GM21381 (cell line): ENCODE measurements around the gene NEO1.
"Not testable (repeated sequence)": the region's sequence is repeated elsewhere in the genome, so short reads cannot be mapped to it uniquely, and the experiment has no call there.

Experiments used
- ATAC-seq: cut with Tn5 transposase; IDR thresholded peaks from one replicate; pipeline ENCODE4 v1.9.1; 2021; ENCODE audit warnings: mild to moderate bottlenecking, moderate library complexity; ENCODE audit not compliant: unreplicated experiment

The NEO1 gene

DNA sequence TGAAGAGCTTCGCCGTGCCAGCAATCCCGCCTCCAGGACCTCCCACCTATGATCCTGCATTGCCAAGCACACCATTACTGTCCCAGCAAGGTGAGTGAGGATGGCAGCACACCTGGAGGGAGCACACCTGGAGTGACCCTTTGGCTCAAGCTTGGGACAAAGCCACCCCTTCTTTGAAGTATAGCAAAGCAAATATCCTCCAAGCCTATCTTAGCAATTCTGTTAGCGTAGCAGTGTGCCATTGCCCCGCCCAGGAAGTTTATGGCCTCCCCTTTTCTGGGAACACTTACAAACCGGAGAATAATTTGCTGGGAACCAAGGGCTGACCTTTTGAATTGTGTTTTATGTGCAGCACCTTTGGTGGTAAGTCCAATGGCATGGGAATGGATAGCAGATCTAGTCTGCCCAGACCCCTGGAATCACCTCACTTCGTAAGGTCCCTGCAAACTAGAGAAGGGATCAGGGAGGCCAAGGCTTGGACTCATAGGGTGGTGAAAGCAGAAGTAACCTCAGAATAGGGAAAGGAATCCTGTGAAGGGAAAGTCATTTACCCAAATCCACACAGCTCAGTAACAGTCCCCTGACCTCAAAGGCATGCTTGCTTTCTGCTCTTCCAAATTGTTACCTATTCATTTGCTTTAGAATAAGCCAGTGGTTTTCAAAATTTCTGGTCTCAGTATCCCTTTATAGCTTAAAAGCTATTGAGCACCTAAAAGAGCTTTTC lies 246.4 kb downstream of the NEO1 start:
- no peak for ATAC-seq

- not testable (repeated sequence) for ATAC-seq
Observed at GRCh38 chr15:73300286-73300685, 248.0 kb downstream of the NEO1 start.

DNA sequence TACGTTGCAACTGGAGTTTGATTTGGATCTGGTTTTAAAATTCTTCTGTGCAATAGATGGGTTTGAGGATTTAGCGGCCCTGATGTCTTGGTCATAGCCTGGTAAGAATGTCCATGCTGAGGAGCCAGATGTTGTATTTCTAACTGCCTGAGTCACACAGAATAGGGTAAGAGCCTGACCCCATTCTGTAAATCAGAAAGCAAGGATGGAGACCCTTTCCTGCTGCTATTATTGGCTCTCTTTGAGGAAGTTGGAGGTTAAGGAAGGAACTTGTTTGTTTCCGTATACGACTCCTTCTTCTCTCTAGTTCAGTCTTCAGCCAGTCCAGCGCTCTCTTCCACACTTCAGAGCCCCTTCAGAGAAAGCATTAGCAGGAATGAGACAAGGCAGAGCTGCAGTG lies 251.4 kb downstream of the NEO1 start:
- ATAC-seq: no peak

DNA sequence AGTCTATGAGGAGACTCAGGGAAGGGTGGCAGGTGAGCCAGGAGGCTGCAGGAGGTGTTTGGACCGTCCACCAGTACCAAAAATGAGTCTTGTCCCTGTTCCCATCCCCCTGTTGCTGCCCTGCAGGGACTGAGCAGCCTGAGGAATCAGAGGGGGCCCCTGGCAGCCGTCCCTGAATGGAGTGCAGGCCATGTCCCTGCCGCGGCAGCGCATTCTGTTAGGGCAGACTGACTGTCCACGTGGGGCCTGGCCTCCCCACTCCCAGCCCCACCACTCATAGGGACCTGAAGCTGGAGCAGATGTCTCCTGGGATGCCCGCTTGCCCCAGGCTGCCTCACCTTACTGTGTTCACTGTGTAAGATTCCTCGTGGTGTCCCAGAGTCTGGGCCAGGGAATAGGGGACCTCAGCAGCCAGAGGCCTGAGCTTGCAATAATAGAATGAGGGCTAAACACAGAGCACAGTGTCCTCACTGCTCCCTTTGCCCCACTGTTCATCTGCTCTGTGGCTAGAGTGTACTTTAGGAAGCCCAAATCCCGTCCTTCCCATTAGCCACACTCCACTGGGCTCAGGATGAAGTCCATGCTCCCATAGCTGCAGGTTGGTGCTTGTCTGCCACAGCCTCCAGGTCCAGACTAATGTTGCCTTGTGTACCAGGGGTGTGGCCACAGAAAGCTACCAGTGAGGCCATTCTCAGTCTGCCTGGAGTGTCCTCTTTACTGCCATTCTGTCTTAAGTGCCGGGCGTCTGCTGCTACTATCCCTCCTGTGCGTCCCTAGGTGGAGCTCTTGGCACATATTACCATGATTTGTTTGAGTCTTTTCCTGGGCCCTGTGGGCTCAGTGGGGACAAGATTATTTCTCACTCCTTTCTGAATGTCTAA lies 253.3 kb downstream of the NEO1 start:
- no peak for ATAC-seq

GRCh38 chr15:73308305-73308704 lies 256.0 kb downstream of the NEO1 start:
- no peak for ATAC-seq

- no peak for ATAC-seq
Observed at GRCh38 chr15:73313861-73314260, 261.6 kb downstream of the NEO1 start.

DNA sequence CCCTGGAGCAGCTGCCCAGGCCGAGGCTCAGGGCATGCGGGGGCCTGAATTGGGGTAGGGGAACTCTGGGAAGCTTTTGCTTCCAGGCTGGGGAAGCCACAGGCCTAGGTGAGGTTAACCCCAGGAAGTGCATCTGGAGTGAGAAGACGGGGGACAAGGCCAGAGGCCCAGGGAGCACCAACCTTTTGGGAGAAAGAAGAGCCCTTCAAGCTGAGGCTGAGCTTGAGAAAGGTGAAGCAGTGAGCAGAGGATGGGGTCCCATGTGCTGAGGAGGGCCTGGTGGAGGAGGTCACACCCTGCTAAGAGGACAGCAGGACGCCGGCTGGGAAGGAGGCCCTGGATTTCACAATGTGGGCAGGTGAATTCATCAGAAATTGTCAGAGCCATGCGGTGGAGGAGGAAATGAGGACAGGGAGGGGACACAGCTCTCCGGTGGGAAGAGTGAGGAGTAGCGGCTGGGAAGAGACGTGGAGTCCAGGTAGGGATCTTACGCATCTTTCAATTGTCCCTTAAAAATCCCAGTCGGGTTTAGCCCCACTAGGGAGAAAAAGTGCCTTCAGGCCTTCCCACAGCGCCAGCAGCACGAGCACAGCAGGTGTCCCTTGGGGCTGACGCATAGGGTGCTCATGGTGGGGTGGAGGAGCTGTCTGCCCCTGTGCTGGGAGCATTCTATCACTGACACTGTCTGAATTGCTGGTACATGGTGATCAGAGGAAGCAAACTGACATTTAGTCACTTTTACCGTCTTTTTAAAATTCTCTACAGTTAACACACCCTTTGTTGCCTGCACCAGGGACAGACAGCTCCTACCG lies 265.6 kb downstream of the NEO1 start:
- ATAC-seq: no peak

GRCh38 chr15:73318463-73319351 lies 266.4 kb downstream of the NEO1 start:
- ATAC-seq: no peak

- ATAC-seq: no peak
Observed at GRCh38 chr15:73319460-73320245, 267.4 kb downstream of the NEO1 start.

DNA sequence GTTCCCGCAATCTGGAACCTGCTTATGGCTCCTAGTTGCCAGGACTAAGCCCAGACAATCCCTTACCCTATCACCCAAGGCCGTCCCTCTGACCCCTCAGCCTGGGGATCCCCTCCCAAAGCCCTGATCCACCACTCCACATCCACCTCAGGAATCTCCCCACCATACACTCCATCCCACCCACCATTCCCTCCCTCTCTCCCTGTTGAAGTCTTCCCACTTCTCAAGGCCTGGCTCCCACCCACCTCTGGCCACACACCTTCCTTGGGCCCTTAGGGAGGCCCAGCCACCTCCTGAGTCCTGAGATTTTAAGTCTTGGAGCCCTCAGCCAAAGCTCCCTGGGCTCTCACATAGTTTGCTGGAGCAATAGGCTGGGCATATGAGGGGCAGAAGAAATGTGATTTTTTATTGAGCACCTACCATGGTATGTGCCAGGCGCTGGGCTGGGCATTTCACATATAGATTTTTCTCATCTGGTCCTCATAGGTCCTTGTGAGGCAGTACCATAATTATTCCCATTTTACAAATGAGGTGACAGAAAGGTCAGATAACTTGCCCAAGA lies 268.4 kb downstream of the NEO1 start:
- no peak for ATAC-seq

GRCh38 chr15:73321496-73322450 lies 269.5 kb downstream of the NEO1 start:
- ATAC-seq: no peak

DNA sequence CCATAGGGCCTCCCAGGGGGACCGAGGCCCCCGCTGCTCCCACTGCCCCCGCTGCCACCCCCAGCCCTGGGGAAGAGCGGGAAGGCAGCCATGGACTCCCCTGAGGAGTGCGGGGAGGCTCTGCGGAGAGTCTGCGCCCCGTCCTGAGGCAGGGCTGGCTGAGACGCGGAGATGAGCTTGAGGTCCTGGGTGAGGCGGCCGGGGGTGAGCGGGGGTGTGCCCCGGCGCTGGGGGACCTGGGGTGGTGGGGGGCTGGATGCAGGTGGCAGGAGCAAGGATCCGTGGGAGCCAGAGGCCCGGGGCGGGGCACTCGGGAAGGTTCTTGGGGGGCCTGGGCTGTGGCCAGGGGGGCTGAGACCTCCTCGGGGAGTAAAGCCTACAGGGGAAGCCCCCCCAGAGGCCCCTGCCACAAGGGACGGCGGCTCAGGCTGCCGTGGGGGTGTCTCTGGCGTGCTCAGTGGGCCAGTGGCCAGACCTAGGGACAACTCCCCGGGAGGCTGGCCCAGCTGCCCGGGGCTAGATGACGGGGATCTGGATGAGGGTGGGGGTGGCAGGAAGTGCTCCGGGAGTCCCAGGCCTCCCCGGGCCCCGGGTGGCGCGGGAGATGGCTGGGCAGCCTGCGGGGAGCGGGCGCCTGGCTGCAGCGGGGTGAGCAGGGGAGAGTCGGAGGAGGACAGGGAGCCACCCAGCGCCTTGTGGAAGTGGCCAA lies 270.6 kb downstream of the NEO1 start:
- no peak for ATAC-seq

GRCh38 chr15:73323374-73323955 lies 271.2 kb downstream of the NEO1 start:
- no peak for ATAC-seq

- no peak for ATAC-seq
Observed at GRCh38 chr15:73323956-73324355, 271.7 kb downstream of the NEO1 start.

- ATAC-seq: no peak
Observed at GRCh38 chr15:73324496-73325170, 272.4 kb downstream of the NEO1 start.

DNA sequence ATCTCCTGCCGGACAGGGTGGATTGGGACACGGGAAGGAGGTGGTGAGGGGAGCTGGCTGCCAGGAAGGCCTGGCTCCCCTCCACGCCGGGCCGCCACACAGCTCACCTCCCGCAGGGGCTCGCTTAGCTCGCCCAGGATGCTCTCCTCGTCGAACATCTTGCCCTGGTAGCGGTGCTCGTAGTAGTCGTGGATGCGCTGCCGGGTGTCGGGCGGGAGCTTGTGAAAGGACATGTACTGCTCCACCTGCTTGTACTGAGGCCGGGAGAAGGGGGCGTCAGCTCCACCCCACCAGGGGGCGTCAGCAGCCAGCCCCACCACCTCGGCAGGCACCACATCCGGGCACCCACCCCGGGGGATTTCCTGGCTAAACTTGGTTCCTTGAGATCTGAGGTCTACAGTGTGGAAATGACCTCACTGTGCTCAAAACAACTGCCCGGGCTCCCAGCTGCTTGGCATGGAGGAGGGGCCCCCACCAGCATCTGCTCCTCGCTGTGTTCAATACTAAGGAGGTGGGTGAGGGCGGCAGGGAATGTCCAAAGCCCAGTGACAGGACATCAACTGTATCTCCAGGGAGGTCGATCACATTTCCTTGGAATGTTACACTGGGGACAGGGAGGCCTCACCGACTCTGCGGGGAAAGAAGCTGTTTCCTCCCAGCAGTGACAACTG lies 273.1 kb downstream of the NEO1 start:
- ATAC-seq: no peak
